Uterus (tissue), 4 donors: ENCODE measurements around the gene TEX54. TPM values are rescaled to one million over a fixed set of nuclear protein-coding genes. Genes with fewer than 3 reads are reported as not detected.

Source experiments
- DNase-seq, 2 donors: peaks; one replicate each; pipeline ENCODE4 v3.0.0-alpha.2; 2019 to 2020
- H3K27ac ChIP-seq, 2 donors: fragments of 200-600 bp; sonication (generic); 1 replicate in 1 of 2; 2 replicates in 1 of 2; pipeline ENCODE4 v1.5.1; 2016 to 2018
- H3K27me3 ChIP-seq, 2 donors: fragments of 200-600 bp; sonication (generic); one replicate each; pipeline ENCODE4 v1.5.1; 2018 to 2019; ENCODE audit warnings: control low read depth in 1 of 2
- H3K36me3 ChIP-seq, 2 donors: fragments of 200-600 bp; sonication (generic); one replicate each; pipeline ENCODE4 v1.5.1; 2019; ENCODE audit warnings: control low read depth in 1 of 2
- H3K4me1 ChIP-seq, 2 donors: fragments of 200-600 bp; sonication (generic); one replicate each; pipeline ENCODE4 v1.5.1; 2018 to 2019; ENCODE audit warnings: control low read depth in 1 of 2
- H3K4me3 ChIP-seq, 2 donors: fragments of 200-600 bp; sonication (generic); 1 replicate in 1 of 2; 2 replicates in 1 of 2; pipeline ENCODE4 v1.5.1; 2018 to 2019; ENCODE audit warnings: mild to moderate bottlenecking in 1 of 2
- H3K9me3 ChIP-seq, 2 donors: fragments of 200-600 bp; sonication (generic); one replicate each; pipeline ENCODE4 v1.5.1; 2019; ENCODE audit warnings: control low read depth in 1 of 2
- POLR2A ChIP-seq, 2 donors: fragments of 450-650 bp; IDR thresholded peaks; one replicate each; pipeline ENCODE4 v1.6.1; 2016; ENCODE audit warnings: antibody characterized with exemption in 2 of 2, mild to moderate bottlenecking in 1 of 2, moderate library complexity in 1 of 2
- intact Hi-C: fragments of 100-400 bp; cut with DNase I; formaldehyde crosslinking; loops from one replicate; pipeline ENCODE4 v1.15.1; 2023; ENCODE audit warnings: low total_unique reads
- total RNA-seq, 4 donors: library from RNA; depleted of rRNA in 3 of 4; stranded (reverse); fragments of >200 nt in 3 of 4; gene quantifications; one replicate each; pipeline versions ENCODE4 v1.1.0 to v1.2.4, GENCODE V29; 2014 to 2023
- TF ChIP-seq, protein P1 (sequence below), 4 experiments: fragments of 200-600 bp in 2 of 4; fragments of 450-650 bp in 2 of 4; sonication (generic) in 2 of 4; IDR thresholded peaks; one replicate each; pipeline ENCODE4 v1.5.1; 2016 to 2019; ENCODE audit warnings: antibody characterized with exemption in 4 of 4, mild to moderate bottlenecking in 2 of 4, moderate library complexity in 1 of 4
- donor health status: DM: yes; HTN: yes; CAD: no.

The TEX54 gene
- total RNA-seq, 4 donors from 2014 or later, result not detected

DNA sequence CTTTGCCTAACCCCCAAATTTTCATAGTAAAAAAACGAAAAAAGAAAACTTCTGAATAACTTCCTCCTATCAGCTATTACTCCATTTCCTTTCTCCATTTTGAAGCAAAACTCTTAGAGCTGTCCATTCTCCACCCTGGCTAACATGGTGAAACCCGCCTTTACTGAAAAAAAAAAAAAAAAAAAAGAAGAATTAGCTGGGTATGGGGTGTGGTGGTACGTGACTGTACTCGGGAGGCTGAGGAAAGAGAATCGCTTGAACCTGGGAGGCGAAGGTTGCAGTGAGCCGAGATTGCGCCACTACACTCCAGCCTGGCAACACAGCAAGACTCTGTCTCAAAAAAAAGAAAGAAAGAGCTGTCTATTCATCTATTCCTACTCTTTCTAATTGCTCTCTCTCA lies 16.1 kb downstream of the TEX54 start:
- no peak for TF ChIP-seq POLR2A (IDR thresholded peaks at IDR 0.05)
- TF ChIP-seq, protein P1, sequence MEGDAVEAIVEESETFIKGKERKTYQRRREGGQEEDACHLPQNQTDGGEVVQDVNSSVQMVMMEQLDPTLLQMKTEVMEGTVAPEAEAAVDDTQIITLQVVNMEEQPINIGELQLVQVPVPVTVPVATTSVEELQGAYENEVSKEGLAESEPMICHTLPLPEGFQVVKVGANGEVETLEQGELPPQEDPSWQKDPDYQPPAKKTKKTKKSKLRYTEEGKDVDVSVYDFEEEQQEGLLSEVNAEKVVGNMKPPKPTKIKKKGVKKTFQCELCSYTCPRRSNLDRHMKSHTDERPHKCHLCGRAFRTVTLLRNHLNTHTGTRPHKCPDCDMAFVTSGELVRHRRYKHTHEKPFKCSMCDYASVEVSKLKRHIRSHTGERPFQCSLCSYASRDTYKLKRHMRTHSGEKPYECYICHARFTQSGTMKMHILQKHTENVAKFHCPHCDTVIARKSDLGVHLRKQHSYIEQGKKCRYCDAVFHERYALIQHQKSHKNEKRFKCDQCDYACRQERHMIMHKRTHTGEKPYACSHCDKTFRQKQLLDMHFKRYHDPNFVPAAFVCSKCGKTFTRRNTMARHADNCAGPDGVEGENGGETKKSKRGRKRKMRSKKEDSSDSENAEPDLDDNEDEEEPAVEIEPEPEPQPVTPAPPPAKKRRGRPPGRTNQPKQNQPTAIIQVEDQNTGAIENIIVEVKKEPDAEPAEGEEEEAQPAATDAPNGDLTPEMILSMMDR (IDR thresholded peaks at IDR 0.05), result no peak
- Histone ChIP-seq H3K36me3 (no peaks in the 10 kb centered on the region), H3K27me3 (no peaks in the 10 kb centered on the region), H3K27ac (no peak overlapping the region), H3K9me3 (no peaks in the 10 kb centered on the region), H3K4me3 (no peak overlapping the region), H3K4me1 (no peaks in the 10 kb centered on the region)
- no peak for DNase-seq
- intact Hi-C loops, result no loop called here

DNA sequence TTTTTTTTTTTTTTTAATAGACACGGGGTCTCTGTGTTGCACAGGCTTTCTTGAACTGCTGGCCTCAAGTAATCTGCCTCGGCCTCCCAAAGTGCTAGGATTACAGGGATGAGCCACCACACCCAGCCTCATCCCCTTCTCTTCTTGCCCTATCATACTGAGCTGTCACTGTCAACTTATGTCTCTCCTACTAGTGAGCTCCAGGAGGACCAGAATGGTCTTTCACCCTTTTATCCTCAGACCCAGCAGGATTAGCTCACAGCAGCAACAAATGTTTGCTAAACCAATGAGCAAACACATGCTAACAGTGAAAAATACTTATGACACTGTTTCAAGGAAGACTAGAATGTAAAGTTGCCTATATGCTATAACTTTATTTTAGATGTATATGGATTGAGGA lies 21.0 kb downstream of the TEX54 start:
- TF ChIP-seq, protein P1 (IDR thresholded peaks at IDR 0.05), result no peak
- no peak for TF ChIP-seq POLR2A (IDR thresholded peaks at IDR 0.05)

DNA sequence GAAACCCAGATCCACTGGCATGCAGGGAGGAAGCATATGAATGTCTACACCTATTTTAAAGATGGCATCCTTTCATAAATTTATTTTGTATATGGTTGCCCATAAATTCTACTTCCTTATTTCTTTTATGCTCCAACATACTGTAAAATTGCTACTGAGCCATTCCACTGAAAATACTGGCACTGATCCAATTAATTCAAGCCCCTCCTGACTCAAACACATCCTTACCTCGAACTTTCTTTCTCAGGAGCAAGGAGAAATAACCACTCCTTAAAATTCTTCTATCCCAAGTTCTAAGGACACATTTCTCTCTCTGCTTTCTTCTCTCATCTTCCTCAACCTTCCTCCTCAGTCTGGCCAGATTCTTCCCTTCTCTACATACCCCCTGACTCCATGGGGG lies 21.9 kb downstream of the TEX54 start:
- no peak for DNase-seq
- TF ChIP-seq, protein P1 (IDR thresholded peaks at IDR 0.05), result no peak
- no peak for TF ChIP-seq POLR2A (IDR thresholded peaks at IDR 0.05)
- no peaks in the 10 kb centered on the region for H3K27me3 ChIP-seq
- no peaks in the 10 kb centered on the region for H3K4me1 ChIP-seq
- no peaks in the 10 kb centered on the region for H3K9me3 ChIP-seq
- intact Hi-C loops, result no loop called here
- H3K36me3 ChIP-seq, result no peaks in the 10 kb centered on the region
- no peak overlapping the region for H3K4me3 ChIP-seq
- no peak overlapping the region for H3K27ac ChIP-seq

More for the DNA sequence above, 21.0 kb downstream of the TEX54 start:
- no peak overlapping the region for H3K4me3 ChIP-seq
- H3K4me1 ChIP-seq, result no peaks in the 10 kb centered on the region
- no peak overlapping the region for H3K27ac ChIP-seq
- H3K27me3 ChIP-seq, result no peaks in the 10 kb centered on the region
- H3K36me3 ChIP-seq, result no peaks in the 10 kb centered on the region
- intact Hi-C loops, result no loop called here
- no peaks in the 10 kb centered on the region for H3K9me3 ChIP-seq
- no peak for DNase-seq

DNA sequence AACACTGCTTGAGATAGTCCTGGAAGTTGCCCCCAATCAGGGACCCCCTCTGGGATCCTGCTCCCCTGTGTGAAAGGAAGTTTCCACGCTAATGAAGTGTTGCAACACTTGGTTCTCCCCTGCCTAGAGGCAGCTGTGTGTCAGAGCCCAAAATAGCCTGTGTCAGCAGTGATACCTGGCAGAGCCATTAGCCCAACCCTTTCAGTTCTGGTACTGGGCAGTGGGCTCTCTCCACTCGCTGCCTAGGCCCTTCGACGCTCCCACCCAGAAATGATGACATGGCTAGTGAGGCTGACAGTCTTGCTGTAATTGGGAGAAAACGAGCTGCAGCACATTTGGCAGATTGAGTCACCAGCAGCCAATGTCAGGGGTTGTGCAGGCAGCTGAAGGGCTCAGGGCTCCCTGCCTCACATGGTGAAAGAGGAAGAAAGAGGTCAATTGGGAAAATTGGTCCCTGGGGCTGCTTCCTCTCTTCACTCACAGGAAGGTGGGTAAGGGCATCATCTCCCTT lies 26.0 kb downstream of the TEX54 start:
- Histone ChIP-seq H3K27ac (peak overlapping the region; percentile 83 to 91), H3K9me3 (no peaks in the 10 kb centered on the region), H3K36me3 (no peaks in the 10 kb centered on the region), H3K4me1 (peaks cover 0 to 4% of the 10 kb centered on the region in 2 donors), H3K4me3 (no peak overlapping the region), H3K27me3 (no peaks in the 10 kb centered on the region)
- DNase-seq, result peak; percentile 32 to 42
- intact Hi-C loops, result no loop called here
- TF ChIP-seq POLR2A (IDR thresholded peaks at IDR 0.05), result no peak
- TF ChIP-seq, protein P1 (IDR thresholded peaks at IDR 0.05), result no peak

DNA sequence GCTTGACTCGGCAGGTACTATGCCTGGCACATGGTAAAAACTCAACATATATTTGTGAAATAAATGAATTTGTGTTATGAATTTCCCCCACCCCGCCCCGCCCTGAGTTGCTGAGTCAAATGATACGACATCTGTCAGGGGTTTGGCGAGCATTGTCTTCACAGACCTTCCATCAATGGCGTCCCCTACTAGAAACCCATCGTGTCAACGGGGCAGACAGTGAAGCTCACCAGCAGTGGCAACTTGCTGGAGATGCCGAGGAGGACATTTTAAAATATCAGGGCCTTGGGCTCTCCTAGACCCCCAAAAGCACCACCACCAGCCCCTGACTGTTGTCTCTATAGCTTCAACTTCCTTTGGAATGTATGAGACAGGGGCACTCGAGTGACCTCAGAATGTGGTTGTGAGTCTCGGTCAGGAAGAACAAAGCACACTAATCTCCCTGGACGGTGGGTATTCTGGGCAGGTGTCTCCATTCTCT lies 26.6 kb downstream of the TEX54 start:
- H3K4me3 ChIP-seq, result peak overlapping the region; percentile 73 to 99
- H3K27ac ChIP-seq, result peak overlapping the region; percentile 83 to 91
- no peaks in the 10 kb centered on the region for H3K9me3 ChIP-seq
- DNase-seq, result no peak
- no peaks in the 10 kb centered on the region for H3K27me3 ChIP-seq
- TF ChIP-seq POLR2A (IDR thresholded peaks at IDR 0.05), result no peak
- TF ChIP-seq, protein P1 (IDR thresholded peaks at IDR 0.05), result no peak
- H3K36me3 ChIP-seq, result no peaks in the 10 kb centered on the region
- intact Hi-C loops, result no loop called here
- H3K4me1 ChIP-seq, result peaks cover 0 to 4% of the 10 kb centered on the region in 2 donors
